Colonic mucosa (tissue), 4 donors: ENCODE measurements around the gene BRCA2. TPM values are rescaled to one million over a fixed set of nuclear protein-coding genes. Genes with fewer than 3 reads are reported as not detected.

Source experiments
- DNase-seq: peaks from one replicate; pipeline ENCODE4 v3.0.0-alpha.2; 2020
- H3K27ac ChIP-seq: fragments of 200-600 bp; one replicate; pipeline ENCODE4 v1.8.0; 2021
- H3K27me3 ChIP-seq: fragments of 200-600 bp; one replicate; pipeline ENCODE4 v1.8.0; 2021
- H3K36me3 ChIP-seq: fragments of 200-600 bp; one replicate; pipeline ENCODE4 v1.8.0; 2021
- H3K4me1 ChIP-seq: fragments of 200-600 bp; one replicate; pipeline ENCODE4 v1.8.0; 2021; ENCODE audit warnings: mild to moderate bottlenecking
- H3K4me3 ChIP-seq: fragments of 200-600 bp; one replicate; pipeline ENCODE4 v1.8.0; 2021
- H3K9ac ChIP-seq, 2 donors: one replicate each; pipeline ENCODE4 v1.7.0; 2013; ENCODE audit warnings: control low read depth in 2 of 2, low read depth in 2 of 2, low read length in 2 of 2
- H3K9me3 ChIP-seq: fragments of 200-600 bp; one replicate; pipeline ENCODE4 v1.8.0; 2021
- CTCF ChIP-seq: fragments of 200-600 bp; IDR thresholded peaks from one replicate; pipeline ENCODE4 v1.8.0; 2022; ENCODE audit warnings: antibody characterized with exemption, mild to moderate bottlenecking
- intact Hi-C: fragments of 100-400 bp; cut with DNase I; formaldehyde crosslinking; loops from one replicate; pipeline ENCODE4 v1.14.1; 2022
- total RNA-seq, 2 donors: library from RNA; stranded (reverse); fragmentation: NEBNext Ultra II Directional in 1 of 2; extraction: Animal tissue kit (Norgen Biotek cat#: 25700) in 1 of 2; gene quantifications; one replicate each; pipeline ENCODE4 v1.2.1, GENCODE V29; 2021
- donor health status: healthy.
- donor health status: DM: no; HTN: no; CAD: no.
- donor health status: DM: no; HTN: no; CAD: no.

The BRCA2 gene
- total RNA-seq, 2 donors from 2014 or later: 4.8 to 12.1 TPM

GRCh38 chr13:32447894-32448623 is 132.8 kb downstream of the BRCA2 start:
- Histone ChIP-seq H3K27ac (no peak overlapping the region), H3K4me1 (no peaks in the 10 kb centered on the region), H3K27me3 (no peaks in the 10 kb centered on the region), H3K36me3 (no peaks in the 10 kb centered on the region), H3K9me3 (no peaks in the 10 kb centered on the region), H3K9ac (no peak overlapping the region), H3K4me3 (no peak overlapping the region)
- no peak for TF ChIP-seq CTCF
- DNase-seq: no peak
- intact Hi-C loops: no loop called here

- Histone ChIP-seq H3K9me3 (no peaks in the 10 kb centered on the region), H3K4me1 (no peaks in the 10 kb centered on the region), H3K27me3 (no peaks in the 10 kb centered on the region), H3K36me3 (no peaks in the 10 kb centered on the region), H3K4me3 (no peak overlapping the region), H3K9ac (no peak overlapping the region), H3K27ac (no peak overlapping the region)
- DNase-seq: no peak
- intact Hi-C loops: no loop called here
- TF ChIP-seq CTCF: no peak
Observed at GRCh38 chr13:32448972-32449371, 133.7 kb downstream of the BRCA2 start.

Other genes with a start within 250 kb of the BRCA2 start
- not detected for gene ZAR1L, start 145 bp upstream of the BRCA2 start, total RNA-seq
- gene N4BP2L1, start 112.6 kb downstream of the BRCA2 start, total RNA-seq: 10 to 100 TPM in 1 of 2 donors, 1 to 10 TPM in 1; 4.8 to 10.3 TPM
- 10 to 100 TPM; 59.6 to 82.3 TPM for gene N4BP2L2, start 223.3 kb downstream of the BRCA2 start, total RNA-seq